ENCODE measurements around the gene RREB1. TPM values are rescaled to one million over a fixed set of nuclear protein-coding genes. Genes with fewer than 3 reads are reported as not detected.

RREB1 gene
- total RNA-seq, 1 experiment from 2014 or later = 51.1 TPM

DNA sequence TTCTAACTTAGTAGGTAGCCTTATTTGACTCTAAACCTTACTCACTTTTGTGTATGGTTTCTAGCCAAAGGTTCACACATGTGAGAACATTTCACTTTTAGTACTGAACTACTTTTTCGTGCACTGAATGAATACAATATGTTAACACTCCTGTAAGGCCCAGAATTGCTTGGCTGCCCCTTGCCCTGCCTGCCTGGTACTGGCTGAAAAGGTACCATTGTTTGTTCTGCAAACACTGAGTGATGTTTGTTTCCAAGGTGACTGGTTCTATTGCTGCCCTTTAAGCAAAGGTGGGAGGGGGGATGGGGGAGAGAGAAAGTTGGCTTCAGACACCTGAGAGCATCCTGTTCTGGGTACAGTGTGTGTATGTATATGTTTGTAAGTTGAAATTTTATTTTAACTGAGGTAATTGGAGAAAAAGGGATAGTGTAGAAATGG lies 31.2 kb downstream of the RREB1 start:
- Mint-ChIP-seq H3K27ac (ENCODE audit: unreplicated experiment) (peak overlapping the region; percentile 66), H3K27me3 (ENCODE audit: insufficient read depth, unreplicated experiment) (no peaks in the 10 kb centered on the region), H3K4me1 (ENCODE audit: low read depth, unreplicated experiment) (peaks cover 34% of the 10 kb centered on the region), H3K9me3 (ENCODE audit: unreplicated experiment) (no peaks in the 10 kb centered on the region), H3K4me3 (ENCODE audit: unreplicated experiment) (peak overlapping the region; percentile 37), H3K36me3 (ENCODE audit: insufficient read depth, unreplicated experiment) (no peaks in the 10 kb centered on the region)
- Histone ChIP-seq H3K27me3 (replicated peaks; ENCODE audit: control insufficient read depth, insufficient read depth, low read length) (no peaks in the 10 kb centered on the region), H3K4me3 (ENCODE audit: low read depth, low read length) (no peak overlapping the region), H3K4me1 (peaks cover 46% of the 10 kb centered on the region), H3K9me3 (no peaks in the 10 kb centered on the region), H3K36me3 (ENCODE audit: control insufficient read depth, insufficient read depth, low read length) (no peaks in the 10 kb centered on the region; the same call in 1 of the 2 replicates)
- no TSS peak for BruUV-seq (replicated peaks)
- ChIA-PET POLR2A (no interaction called here), CTCF (no interaction called here)
- TF ChIP-seq, protein P1, sequence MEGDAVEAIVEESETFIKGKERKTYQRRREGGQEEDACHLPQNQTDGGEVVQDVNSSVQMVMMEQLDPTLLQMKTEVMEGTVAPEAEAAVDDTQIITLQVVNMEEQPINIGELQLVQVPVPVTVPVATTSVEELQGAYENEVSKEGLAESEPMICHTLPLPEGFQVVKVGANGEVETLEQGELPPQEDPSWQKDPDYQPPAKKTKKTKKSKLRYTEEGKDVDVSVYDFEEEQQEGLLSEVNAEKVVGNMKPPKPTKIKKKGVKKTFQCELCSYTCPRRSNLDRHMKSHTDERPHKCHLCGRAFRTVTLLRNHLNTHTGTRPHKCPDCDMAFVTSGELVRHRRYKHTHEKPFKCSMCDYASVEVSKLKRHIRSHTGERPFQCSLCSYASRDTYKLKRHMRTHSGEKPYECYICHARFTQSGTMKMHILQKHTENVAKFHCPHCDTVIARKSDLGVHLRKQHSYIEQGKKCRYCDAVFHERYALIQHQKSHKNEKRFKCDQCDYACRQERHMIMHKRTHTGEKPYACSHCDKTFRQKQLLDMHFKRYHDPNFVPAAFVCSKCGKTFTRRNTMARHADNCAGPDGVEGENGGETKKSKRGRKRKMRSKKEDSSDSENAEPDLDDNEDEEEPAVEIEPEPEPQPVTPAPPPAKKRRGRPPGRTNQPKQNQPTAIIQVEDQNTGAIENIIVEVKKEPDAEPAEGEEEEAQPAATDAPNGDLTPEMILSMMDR (IDR thresholded peaks at IDR 0.05; ENCODE audit: insufficient read depth in 1 of 2, low read depth in 1 of 2, low read length in 1 of 2, severe bottlenecking in 1 of 2, unreplicated experiment in 1 of 2) = no peak
- intact Hi-C loops (cut with micrococcal nuclease; ENCODE audit: unreplicated experiment) = no loop called here
- peak; percentile 73 to 82 for DNase-seq

DNA sequence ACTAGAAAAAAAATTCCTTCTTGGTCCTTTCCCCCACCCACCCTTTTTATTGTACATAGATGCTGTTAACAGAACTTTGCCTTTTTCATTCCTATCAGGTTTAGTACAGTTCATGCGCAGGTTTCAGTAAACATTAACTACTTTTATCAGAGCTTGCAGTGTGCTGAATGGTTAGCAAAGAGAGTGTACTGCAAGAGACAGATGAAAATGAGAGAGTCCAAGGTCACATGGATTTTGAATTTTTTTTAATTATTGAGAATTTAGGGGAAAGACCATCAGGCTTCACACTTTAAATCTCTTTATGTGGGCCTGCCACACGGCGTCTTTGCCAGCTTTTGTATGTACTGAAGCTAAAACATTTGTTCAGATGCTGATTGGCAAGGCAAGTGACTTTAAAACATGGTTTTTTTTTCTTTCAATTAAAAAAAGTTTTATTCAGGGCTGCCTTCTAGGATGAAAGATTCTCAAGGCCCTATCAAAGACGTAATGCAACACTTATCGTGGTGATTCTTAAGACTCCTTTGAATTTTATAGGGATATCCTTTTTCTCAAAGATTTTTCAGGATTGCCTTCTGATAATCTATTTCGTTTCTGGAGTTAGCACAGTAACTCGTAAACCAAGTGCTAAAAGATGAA lies 32.2 kb downstream of the RREB1 start:
- Mint-ChIP-seq H3K36me3 (ENCODE audit: insufficient read depth, unreplicated experiment) (no peaks in the 10 kb centered on the region), H3K27me3 (ENCODE audit: insufficient read depth, unreplicated experiment) (no peaks in the 10 kb centered on the region), H3K4me1 (ENCODE audit: low read depth, unreplicated experiment) (peaks cover 40% of the 10 kb centered on the region), H3K27ac (ENCODE audit: unreplicated experiment) (peak overlapping the region; percentile 67), H3K9me3 (ENCODE audit: unreplicated experiment) (no peaks in the 10 kb centered on the region), H3K4me3 (ENCODE audit: unreplicated experiment) (peak overlapping the region; percentile 71)
- intact Hi-C loops (cut with micrococcal nuclease; ENCODE audit: unreplicated experiment) = loop anchor here (2.0 kb wide), 1 partner anchor 33 kb away; the partner anchor contains the start of gene RREB1
- Histone ChIP-seq H3K9me3 (no peaks in the 10 kb centered on the region), H3K36me3 (ENCODE audit: control insufficient read depth, insufficient read depth, low read length) (no peaks in the 10 kb centered on the region; the same call in 1 of the 2 replicates), H3K4me3 (ENCODE audit: low read depth, low read length) (peak overlapping the region; percentile 52), H3K4me1 (peaks cover 56% of the 10 kb centered on the region), H3K27me3 (replicated peaks; ENCODE audit: control insufficient read depth, insufficient read depth, low read length) (no peaks in the 10 kb centered on the region)
- TSS peak; percentile 90 for BruUV-seq (replicated peaks)
- DNase-seq = peak in 1 of 2 experiments; percentile 39
- ChIA-PET CTCF (no interaction called here), POLR2A (no interaction called here)
- TF ChIP-seq, protein P1 (IDR thresholded peaks at IDR 0.05; ENCODE audit: insufficient read depth in 1 of 2, low read depth in 1 of 2, low read length in 1 of 2, severe bottlenecking in 1 of 2, unreplicated experiment in 1 of 2) = no peak

DNA sequence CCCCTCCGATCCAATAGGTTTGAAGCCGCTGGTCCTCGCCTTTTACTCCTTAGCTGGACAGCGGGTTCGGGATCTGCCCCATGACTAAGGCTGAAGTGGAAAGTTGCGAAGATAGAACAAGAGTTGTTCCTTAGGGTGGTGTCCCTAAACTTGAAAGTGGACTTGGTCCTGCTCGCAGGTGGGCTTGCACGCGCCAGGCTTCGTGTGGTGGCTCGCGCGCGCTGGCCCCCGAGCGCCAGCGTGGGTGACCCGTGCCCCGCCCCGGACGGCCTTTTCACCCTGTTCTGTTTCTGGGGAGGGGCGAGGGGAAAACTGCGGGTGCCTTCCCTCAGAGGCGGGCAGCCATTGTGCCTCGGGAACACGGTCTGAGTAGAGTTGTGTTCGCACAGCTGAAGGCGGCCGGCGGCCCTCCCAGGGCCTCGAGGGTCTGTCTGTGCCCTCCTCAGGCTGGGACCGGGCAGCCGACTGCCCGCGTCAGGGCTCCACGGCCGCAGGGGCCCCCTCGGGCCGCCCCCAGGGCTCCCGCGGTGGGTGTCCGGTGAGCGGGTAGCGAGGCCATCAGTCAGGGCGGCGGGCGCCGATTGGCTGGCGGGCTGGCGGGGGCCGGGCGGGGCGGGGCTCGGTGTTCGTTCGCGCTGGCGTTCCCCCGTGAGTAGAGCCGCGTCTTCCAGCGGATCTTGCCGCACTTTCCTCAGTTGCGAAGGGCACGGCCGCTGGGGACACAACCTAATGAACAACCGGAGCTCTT lies 33.0 kb downstream of the RREB1 start:
- no TSS peak for BruUV-seq (replicated peaks)
- Histone ChIP-seq H3K27me3 (replicated peaks; ENCODE audit: control insufficient read depth, insufficient read depth, low read length) (no peaks in the 10 kb centered on the region), H3K4me3 (ENCODE audit: low read depth, low read length) (peak overlapping the region; percentile 52), H3K4me1 (peaks cover 56% of the 10 kb centered on the region), H3K9me3 (no peaks in the 10 kb centered on the region), H3K36me3 (ENCODE audit: control insufficient read depth, insufficient read depth, low read length) (no peaks in the 10 kb centered on the region; the same call in 1 of the 2 replicates)
- H3K9me3 Mint-ChIP-seq (ENCODE audit: unreplicated experiment) = no peaks in the 10 kb centered on the region
- CTCF ChIA-PET = no interaction called here
- H3K4me3 Mint-ChIP-seq (ENCODE audit: unreplicated experiment) = peak overlapping the region; percentile 71
- no peaks in the 10 kb centered on the region for H3K27me3 Mint-ChIP-seq (ENCODE audit: insufficient read depth, unreplicated experiment)
- DNase-seq = peak; percentile 85 to 91
- POLR2A ChIA-PET = interaction anchor here (0.6 kb wide), 1 partner anchor 12 kb away, joined by 3 read pairs; no protein-coding TSS in a partner anchor
- TF ChIP-seq, protein P1 (IDR thresholded peaks at IDR 0.05; ENCODE audit: insufficient read depth in 1 of 2, low read depth in 1 of 2, low read length in 1 of 2, severe bottlenecking in 1 of 2, unreplicated experiment in 1 of 2) = no peak
- no peaks in the 10 kb centered on the region for H3K36me3 Mint-ChIP-seq (ENCODE audit: insufficient read depth, unreplicated experiment)
- H3K27ac Mint-ChIP-seq (ENCODE audit: unreplicated experiment) = peak overlapping the region; percentile 67
- peaks cover 47% of the 10 kb centered on the region for H3K4me1 Mint-ChIP-seq (ENCODE audit: low read depth, unreplicated experiment)
- intact Hi-C loops (cut with micrococcal nuclease; ENCODE audit: unreplicated experiment) = loop anchor here (2.0 kb wide), 1 partner anchor 34 kb away; the partner anchor contains the start of gene RREB1

Measured in Caco-2 (cell line).